GM21717 (cell line): ENCODE results near the gene TRERF1.

Source experiments
- ATAC-seq: cut with Tn5 transposase; IDR thresholded peaks from one replicate; pipeline ENCODE4 v1.9.1; 2021; ENCODE audit warnings: mild to moderate bottlenecking, moderate library complexity; ENCODE audit not compliant: unreplicated experiment

Gene TRERF1

DNA sequence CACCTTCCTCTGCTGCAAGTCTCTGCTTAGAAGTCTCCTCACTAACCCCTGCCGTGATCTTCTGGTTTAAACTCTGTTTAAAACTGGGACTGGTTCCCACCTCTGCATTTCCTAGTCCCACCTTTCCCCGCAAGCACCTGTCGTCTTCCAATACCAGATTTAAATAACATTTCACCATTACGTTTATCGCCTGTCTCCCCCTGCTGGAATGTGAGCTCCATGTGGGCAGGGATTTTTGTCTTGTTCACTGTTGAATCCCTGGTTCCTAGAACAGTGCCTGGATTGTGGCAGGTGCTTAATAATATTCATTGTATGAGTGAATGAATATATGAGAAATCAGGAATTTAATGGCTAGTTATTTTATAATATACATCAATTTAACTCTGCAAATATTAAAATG is 275.9 kb downstream of the TRERF1 start:
- ATAC-seq = no peak
